ENCODE measurements around the gene DOK5.
A peak's percentile ranks its signal among the peaks of the same experiment; 100 is the strongest.

The DOK5 gene

DNA sequence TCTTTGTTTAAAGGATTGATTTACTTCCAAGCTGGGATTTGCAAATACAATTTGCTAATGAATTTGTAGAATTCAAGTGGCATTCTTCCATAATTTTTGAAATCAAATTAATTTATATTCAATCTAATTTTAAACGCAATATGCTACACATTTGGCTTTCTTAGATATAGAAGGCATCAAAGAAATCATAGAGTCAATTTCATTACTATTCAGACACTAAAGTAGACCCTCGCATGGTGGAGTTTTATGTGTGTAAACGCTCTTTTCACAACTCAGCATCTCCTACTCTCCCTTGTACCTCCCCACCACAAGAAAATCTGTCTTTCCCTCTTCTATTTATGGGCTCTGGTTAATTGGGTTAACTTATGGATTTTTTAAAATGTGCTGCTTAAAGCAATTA, 144.3 kb downstream of the DOK5 start:
- no peak for DNase-seq

DNA sequence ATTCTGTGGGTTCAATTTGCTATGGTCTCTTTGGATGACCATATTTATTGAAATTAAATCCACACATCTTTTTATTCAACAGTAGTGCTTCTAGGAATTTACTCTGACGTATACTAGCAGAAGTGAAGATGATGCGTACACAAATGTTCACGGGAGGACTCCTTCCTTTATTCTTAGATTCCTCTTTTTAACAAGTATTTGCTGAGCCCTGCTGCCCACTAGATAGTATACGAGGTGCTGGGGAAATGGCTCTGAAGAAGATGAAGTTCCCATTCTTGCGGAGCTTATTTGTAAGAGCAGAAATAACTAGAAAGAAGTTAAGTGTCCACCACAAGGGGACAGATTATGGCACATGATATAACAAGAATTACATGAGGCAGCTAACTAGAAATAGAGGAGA, 145.2 kb downstream of the DOK5 start:
- DNase-seq, result no peak

- DNase-seq, result peak; percentile 27
Measured at GRCh38 chr20:54622333-54623295, 147.2 kb downstream of the DOK5 start.

- peak; percentile 50 for DNase-seq
Measured at GRCh38 chr20:54623991-54624569, 148.7 kb downstream of the DOK5 start.

- DNase-seq, result peak; percentile 99
Measured at GRCh38 chr20:54624706-54625390, 149.5 kb downstream of the DOK5 start.

DNA sequence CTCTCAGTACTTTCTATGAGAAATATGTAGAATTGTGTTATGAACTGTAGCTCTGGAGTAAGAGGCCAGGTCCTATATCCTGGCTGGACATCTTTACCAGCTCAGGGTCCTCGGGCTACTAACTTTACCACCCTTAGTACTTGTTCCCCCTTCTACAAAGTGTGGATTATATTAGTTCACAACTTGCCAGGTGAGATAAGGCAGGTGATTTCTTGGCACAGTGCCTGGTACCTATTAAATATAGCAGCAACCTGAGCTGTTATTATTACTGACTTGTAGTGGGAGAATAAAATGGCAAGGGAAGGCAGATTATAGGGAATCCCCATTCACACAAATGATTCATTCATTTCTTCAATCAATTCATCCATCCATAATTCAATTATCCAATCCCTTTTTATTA, 150.1 kb downstream of the DOK5 start:
- DNase-seq, result peak; percentile 90

GRCh38 chr20:54626126-54626525, 150.7 kb downstream of the DOK5 start:
- peak; percentile 93 for DNase-seq

DNA sequence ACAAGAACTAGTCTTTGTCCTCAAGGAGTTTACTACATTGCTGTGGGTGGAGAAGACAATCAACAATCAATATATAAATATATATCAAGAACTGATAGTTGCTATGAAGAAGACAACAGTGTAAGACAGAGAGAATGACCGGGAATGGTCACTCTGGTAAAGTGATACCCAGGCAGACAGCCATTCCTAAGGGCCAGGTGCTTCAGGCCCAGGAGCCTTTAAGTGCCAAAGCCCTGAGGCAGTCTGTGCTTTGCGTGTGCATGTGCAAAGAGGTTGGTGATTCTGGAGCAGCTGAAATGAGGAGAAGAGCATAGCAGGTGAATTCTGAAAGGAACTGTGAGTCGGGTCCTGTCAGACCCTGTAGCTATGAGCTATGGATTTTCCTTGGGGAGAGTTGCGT, 154.2 kb downstream of the DOK5 start:
- DNase-seq, result no peak

- no peak for DNase-seq
Measured at GRCh38 chr20:54630582-54630981, 155.2 kb downstream of the DOK5 start.

DNA sequence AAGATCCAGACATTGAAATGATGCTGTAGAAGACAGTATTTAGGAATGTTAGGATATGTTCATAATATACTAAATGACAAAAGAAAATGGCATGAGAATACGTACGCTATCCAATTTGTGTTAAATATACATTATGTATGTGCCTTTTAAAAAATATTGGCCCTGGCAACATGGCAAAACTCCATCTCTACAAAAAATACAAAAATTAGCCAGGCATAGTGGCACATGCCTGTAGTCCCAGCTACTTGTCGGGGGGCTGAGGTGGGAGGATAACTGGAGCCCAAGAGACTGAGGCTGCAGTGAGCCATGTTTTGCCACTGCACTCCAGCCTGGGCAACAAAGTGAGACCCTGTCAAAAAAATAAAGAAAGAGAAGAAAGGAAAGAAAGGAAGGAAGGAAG, 155.7 kb downstream of the DOK5 start:
- DNase-seq, result no peak

- peak; percentile 80 for DNase-seq
Measured at GRCh38 chr20:54633374-54634355, 158.3 kb downstream of the DOK5 start.

DNA sequence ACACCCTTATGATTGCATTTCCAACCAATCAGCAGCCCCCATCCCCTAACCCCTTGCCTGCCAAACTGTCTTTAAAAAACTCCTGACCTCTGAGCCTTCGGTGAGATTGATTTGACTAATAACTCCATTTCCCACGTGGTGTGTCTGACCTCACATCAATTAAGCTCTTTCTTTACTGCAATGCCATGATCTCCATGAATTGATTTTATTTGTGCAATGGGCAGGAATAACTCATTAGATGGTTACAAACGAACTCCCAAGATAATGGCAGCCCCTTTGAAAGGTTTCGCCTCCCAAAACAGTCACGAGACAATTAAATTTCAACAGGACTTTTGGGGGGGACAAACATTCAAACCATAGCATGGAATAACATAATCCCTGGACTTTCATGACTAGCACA, 161.2 kb downstream of the DOK5 start:
- DNase-seq, result no peak

GRCh38 chr20:54639941-54640340, 164.5 kb downstream of the DOK5 start:
- no peak for DNase-seq

DNA sequence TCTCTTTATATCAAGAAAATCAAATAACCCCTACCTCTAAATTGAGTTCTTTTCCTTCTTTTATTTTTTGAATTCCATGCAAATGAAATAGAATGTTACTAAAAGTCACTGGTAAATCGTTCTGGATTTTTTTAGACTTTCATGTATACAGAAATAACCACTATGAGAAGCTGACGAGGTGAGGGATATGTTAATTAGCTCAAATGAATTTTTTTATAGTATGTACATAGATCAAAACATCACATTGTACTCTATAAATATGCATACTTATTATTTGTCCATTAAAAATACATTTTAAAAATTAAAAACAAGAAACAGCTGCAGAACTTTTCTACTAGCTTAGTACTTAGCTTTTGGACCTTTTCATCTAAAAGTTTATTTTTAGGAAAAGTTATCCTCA, 165.4 kb downstream of the DOK5 start:
- no peak for DNase-seq

DNA sequence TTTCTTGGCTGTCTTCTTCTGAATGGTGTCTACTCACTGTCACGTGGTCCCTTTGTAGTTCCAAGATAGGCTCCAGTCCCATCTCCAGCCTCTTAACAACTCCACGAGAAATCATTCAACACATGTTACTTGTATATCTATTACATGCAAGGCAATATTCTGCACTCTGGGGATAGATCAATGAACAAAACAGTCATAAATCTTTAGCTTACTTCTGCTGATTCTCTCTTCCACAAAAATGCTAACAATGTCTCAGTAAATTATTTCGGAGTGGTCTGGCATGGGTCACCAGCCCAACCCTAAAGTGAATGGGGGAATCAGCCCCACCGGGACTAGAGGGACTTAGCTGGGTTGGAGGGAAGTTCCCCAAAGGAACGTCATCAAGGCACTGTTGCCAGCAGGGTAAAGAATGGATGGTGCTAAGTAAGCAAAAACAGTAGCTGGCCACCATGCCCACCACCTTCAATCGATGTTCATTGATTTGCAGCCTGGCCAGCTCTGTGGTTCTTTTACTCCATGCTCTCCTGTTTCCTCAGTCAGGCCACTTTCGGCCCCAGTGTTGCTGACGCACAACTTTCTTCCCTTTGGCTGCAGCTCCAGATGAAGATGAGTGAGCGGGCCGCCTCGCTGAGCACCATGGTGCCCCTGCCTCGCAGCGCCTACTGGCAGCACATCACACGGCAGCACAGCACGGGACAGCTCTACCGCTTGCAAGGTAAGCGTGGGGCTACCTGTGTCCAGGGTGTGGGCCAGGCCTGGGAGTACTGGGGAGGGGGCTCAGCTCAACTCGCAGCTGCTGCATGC, 167.7 kb downstream of the DOK5 start:
- DNase-seq, result no peak

GRCh38 chr20:54643761-54644160, 168.4 kb downstream of the DOK5 start:
- DNase-seq, result no peak

GRCh38 chr20:54645445-54646155, 170.2 kb downstream of the DOK5 start:
- DNase-seq, result peak; percentile 86

DNA sequence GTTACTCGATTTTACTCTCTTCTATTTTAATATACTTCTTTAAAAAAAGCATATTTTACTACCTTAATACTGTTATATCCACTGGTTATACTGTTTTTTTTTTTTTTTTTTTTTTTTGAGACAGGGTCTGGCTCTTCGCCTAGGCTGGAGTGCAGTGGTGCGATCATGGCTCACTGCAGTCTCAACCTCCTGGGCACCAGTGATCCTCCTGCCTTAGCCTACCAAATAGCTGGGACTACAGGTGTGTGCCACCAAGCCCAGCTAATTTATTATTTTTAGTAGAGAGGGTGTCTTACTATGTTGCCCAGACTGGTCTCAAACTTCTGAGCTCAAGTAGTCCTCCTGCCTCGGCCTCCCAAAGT, 170.7 kb downstream of the DOK5 start:
- no peak for DNase-seq

DNA sequence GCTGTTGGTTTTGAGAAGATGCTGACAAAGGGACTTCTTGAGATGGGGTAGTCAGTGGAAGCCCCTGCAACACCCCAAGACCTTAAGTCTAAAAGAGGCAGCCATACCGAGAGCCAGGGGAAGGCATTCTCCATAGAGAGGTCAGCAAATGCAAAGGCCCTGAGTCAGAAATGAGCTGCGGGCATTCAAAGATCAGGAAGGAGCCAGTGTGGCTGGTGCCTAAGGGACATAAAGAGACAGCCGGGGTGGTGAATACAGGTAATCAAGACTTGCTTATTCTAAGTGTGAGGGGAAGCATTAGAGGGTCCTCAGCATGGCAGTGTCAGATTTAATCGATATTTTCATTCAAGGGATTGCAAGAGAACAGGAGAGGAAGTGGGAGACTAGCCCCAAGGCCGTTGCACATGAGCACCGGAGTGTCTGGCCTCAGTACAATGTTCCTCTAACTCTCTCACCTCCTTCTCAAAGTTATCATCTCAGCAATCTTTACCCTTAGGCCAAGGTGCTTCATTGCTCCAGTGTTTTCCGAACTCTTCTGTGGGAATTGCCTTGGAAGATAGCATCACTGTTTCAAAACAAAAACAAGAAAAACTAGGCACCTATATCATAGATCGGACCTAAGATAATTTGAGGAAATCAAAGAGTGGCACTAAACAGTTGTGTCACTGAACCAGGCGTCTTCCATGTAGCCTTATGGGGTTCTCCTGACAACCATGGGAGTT, 173.2 kb downstream of the DOK5 start:
- DNase-seq, result no peak

- DNase-seq, result peak; percentile 86
Measured at GRCh38 chr20:54649511-54649962, 174.1 kb downstream of the DOK5 start.
